GM19023 (cell line): Measurements from ENCODE around the gene HAND2.

ENCODE experiments used
- ATAC-seq: cut with Tn5 transposase; IDR thresholded peaks from one replicate; pipeline ENCODE4 v1.9.1; 2021; ENCODE audit warnings: mild to moderate bottlenecking, moderate library complexity; ENCODE audit not compliant: unreplicated experiment

The HAND2 gene

DNA sequence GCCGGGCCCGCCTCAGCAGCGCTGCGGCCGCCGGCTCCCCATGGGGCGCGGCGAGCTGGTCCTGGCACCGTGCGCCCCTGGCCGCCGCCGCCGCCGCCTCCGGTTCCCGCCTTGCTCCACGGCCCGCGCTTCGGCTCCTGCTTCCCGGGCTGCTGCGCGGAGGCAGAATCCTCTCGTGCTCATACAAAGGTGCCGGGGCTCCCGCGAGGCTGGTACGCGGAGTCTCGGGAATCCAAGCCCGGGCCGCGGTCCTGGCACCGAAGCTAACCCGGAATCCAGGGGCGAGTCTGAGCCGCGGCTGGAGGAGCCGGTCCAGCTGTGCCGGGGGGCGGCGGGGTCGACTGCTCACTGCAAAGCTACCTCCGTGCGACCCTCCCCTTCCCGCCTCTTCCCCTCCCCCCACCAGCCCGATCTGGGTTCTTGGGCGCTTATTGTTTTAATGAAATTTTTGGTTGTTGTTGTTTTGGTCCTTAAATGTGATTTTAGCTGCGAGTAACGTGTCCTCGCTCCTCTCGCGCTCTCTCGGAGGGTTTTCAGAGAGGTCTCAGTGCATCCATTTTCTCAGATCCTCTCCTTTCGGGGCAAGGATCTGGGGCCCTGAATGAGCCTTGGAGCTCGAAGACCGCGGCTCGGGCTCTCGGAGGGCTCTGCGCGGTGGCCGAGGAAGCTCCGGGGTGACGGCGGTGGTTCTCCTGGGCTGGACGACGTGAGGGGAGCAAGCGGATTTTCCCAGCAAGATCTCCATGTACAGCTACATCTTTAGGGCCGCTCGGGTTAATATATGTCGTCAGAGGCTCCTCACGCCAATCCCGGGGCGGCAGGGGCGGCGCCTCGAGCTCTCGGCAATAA is at the start of gene HAND2:
Gene HAND2 (minus strand): TSS at position 753 of the 849 bp plus-strand sequence. CDS start 940 bp downstream, outside the sequence.
- ATAC-seq = no peak

DNA sequence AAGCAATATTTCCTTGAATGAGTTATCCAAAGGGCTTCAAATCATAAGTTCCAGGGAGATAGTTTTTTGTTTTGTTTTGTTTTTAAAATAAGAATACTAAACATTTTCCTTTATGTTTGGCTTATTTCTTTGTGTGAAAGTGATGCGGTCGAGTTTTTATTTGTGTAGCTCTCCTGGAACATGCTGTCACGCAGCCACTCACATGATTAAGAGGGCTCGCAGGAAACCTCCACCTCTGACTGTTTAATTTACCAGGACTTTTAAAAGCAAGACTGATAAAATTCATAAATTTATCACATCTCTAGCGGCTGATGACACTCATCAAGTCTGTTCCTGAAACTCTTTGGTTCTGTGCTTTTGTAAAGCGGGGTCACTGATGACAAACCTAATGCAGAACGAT is 48.9 kb upstream of the HAND2 start:
- ATAC-seq = no peak

DNA sequence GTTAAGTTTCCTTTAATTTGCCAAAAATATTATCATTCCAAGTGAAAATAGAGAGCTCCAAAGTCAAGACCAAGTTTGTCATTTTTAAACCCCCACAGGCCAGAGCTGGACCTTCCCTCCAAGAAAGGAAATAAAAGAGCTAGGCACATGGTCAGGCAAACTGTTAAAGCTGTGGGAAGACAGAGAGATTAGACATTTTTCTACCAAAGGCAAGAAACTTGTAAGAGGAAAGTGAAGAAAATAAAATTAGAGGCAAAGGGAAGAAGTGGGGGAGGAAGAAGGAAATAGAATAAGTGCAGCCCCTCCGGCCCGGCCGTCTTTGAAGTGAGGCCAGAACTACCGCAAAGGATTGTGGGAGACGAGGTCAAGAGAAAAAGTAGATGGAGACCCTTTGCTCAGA is 47.9 kb upstream of the HAND2 start:
- no peak for ATAC-seq

DNA sequence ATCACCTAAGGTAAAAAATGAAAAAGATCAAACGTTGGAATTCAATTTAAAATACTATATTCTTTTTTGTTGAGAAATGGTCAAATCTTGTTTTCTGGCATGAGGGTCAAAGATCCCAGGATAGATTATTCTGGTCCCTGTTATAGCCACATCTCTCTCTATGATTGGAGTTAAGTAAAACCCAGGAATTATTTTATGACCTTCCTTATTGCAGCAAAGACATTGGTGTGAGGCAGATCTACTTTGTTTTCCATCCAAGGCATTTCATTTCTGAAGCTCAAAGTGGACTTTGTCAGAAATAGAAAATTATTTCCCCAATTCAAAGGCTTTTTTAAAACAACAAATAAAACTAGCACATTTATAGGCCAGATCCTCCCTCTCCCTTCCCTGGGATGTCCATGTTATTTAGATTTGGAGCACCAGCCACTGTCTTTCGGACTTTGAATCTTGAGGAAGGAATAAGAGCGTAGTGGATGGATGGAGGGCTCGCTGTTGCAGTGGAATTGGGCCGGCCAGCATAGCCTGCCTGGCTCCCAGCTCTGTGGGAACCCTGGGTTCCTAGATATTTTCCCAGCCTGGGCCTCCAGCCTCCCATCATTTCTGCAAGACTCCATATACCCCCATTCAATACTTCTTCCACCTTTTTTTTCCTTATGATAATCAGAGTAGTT is 45.6 kb upstream of the HAND2 start:
- ATAC-seq = no peak

DNA sequence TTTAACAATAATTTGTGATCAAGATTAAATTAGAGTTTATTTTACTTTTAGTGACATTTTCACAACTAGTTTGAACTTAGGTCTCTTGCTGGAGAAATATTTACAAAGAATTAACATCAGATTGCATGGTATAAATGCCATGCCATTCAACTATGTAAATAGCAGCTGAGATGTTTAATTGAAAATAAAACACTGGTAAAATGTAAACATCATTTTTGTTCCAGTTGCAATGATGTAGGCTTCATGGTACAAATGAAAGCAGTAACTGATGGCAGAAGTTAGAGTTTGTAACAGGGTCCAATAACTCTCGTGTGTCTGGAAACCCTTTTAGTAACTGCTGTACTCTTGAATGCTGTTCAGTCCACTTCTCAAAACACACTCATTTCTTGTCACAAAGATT is 43.7 kb upstream of the HAND2 start:
- no peak for ATAC-seq

DNA sequence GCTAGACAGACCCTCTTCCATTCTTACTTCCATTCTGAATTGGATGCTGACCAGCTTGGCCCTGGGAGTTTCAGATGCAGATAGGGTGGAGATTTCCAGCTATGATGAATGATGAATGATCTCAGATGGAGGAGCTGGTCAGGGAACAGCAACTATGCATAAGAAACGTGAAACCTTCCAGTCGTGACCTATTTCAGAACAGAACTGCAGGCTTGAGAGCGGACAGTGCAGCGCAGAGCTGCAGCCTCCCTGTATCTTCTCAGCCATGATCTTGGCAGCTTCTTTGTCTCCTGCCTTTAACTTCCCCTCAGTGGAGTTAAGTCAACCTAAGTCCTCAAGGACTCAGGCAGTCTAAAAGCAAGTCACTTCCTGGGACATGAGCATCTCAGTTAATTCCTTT is 43.3 kb upstream of the HAND2 start:
- ATAC-seq = no peak

DNA sequence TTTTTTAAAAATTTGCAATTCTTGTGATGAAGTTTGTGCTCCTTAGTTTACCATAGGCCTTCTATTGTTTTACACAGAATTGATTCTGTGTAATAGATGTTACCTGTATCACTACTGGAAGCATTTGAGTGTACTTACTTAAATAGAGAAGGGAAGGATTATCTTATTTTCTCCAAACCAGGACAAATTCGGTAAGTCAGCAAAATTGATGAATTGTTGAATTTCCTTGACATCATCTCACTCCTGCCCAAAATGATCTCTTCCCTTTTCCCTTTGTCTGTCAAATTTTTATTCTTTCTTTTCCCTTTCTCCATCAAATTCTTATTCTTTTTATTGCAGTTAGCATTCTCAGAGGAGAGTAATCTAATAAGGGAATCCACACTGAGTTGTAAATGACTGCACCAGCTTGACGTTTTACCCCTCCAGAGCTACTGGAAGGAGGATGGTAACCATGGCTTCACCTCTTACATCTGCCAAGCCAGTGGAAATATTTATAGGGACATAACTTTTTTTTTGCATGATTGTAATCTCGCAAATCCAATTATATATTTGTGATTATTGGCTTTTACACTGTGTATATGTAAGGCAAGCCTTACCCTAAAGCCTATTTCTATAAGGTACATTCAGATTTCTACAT is 42.6 kb upstream of the HAND2 start:
- ATAC-seq = no peak

DNA sequence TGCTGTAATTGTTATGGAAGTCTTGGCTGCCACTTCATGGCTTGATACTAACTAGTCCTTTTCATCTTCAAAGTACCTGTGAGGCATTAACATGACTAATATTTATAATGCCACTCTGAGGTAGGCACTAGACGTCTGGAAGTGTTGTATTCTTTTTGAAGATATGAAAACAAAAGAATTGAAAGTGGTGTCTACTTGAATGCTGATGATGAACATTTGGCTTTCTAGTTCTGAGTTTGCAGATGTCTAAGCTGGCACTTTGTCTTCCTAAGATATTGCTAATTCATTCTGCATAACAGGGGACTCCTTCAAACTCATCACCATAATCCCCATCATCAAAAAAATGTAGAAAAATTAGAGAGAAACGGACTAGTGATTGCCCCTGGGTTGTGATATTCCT is 41.6 kb upstream of the HAND2 start:
- no peak for ATAC-seq

DNA sequence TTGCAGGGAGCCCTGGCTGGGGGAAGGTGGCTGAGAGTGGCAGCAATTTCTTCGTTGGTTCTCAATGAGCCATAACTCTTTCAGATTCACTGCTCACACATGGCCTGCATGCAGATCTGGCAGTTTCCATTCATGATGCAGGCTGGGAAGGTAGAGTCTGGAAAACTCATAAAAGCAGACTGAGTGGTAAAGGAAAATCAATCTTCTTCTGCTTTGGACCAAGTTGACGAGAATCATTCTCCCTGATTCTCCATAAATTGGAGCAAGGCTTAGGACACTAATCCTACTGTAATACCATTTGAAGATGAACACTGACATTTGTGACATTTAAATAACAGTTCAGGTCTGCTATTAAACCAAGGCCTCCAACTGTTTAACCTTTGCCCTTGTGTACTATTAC is 35.3 kb upstream of the HAND2 start:
- ATAC-seq = no peak

DNA sequence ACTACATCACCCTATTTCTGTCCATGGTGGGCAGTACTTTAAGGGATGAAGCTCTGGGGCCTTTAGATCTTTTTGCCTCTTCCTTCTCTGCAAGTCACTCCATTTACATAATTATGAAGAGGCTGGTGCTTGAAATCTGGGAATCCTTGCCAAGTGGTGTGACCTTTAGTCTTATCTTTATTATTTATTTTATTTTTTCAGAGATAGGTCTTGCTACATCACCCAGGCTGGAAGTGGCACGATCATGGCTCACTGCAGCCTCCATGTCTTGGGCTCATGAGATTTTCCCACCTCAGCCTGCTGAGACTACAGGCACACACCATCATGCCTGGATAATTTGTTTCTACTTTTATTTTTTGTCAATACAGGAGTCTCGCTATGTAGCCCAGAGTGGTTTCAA is 34.4 kb upstream of the HAND2 start:
- ATAC-seq = no peak

DNA sequence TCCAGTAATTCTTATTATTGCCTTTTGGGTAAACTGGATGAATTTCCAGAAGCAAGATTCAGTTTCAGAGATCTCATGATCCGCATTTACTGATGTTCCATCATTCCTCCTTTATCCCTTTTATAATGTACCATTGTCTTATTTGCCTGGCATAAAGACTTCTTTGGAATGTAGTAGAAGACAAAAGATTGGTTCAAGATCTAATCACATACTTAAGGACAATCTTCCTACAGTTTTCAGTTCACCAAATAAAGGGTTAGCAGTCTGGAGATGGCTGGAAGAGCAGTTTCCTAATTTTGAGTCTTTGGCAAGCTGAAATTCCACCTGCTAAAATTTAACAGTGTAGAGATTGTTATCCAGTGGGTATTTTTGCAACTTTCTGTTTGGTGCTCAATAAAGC is 30.9 kb upstream of the HAND2 start:
- ATAC-seq = no peak

DNA sequence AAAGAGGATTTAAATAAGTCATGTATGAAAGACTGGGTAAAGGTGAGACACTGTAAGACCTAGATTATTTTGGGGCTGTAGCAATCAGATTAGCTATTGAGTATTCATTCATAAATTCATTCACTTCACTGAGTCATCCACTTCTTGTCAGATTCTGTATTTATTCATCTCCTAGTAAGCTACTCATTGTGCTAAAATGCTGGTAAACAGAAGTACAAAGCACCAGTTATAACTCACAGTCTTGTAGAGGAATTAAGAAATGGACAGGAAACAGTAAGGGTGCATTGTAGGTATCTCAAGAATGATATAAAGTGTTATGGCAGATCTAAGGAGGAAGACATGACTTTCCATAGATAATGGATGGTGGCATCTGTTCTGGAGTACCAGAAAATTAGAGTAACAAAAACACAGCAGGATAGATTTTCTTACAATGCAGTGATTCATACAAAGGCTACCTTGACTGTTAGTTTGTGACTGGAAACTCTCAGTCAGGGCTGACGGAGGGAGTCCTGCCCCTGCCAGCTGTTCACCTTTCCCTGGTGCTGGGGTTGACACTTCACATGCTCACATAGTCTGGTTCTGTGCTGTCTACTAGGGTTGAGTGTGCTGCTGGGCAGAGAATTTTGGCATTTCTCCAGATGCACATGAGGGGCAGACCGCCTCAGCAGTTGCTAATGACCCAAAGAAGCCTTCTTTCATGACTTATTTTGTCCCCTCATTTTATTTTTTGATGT is 26.5 kb upstream of the HAND2 start:
- ATAC-seq = no peak

DNA sequence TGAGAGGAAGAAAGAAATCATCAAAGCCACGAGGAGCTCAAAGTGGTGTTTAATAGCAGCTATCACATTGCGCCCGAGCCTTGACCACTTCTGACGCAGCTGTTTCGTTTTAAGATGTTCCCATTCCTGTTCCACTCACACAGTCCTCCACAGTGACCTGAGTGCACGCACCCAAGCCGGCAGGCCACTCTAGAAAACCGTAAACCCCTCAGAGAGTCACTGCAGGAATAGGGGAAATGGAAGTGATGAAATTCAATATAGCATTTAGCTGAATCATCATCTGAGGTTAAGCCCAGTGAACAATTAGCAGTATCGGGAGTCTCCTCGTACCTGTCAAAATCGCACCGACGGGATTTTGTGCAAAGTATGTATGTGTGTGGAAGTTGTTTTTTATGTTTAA is 17.9 kb upstream of the HAND2 start:
- ATAC-seq = no peak

DNA sequence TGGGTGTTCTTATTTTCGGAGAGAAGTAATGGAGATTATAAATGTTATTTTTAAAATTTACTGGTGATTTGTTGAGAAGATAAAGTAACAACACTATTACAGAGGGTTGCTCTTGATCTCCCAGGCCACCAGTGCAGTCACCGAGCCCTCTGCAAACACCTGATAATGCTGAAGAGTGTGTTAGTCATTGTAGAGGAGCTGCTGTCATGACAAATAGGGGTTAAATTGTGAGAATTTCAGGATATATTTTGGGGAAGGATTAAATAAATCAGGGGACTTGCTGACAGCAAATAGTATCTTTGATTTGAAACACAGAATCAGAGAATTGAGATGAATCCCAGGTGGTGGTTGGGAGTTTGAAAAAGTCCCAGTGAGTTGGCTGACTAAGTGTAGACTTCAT is 16.7 kb upstream of the HAND2 start:
- ATAC-seq = no peak

DNA sequence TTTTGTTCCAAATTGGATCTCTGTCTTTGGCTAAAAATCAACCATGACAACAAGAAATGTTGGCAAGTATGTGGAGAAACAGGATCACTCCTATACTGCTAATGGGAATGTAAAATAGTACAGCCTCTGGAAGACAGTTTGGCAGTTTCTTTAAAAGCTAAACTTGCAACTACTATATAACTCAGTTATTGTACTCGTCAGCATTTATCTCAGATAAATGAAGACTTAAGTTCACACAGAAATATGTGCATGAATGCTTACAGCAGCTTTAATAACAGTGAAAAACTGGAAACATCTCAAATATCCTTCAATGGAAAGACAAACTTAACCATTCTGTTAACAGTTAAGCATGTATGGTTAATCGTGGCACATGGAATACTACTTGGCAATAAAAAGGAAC is 15.4 kb upstream of the HAND2 start:
- no peak for ATAC-seq

DNA sequence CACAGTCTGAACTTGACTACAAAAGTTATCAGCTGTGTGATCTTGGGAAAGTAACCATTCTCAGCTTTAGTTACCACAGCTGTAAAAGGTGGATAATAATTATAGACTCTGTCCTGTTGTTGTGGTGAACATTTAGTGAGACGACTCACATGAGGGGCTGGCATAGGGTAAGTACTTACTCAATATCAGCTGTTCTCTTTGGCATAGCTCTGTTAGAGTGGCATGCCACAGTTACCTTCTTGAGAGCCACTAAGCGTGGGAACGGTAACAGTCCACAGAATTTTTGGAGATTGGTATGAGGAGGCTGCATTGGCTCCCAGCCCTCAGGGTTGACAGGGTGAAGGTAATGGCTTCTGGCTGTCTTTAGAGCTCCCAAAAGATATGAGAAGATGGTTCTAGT is 13.2 kb upstream of the HAND2 start:
- no peak for ATAC-seq

DNA sequence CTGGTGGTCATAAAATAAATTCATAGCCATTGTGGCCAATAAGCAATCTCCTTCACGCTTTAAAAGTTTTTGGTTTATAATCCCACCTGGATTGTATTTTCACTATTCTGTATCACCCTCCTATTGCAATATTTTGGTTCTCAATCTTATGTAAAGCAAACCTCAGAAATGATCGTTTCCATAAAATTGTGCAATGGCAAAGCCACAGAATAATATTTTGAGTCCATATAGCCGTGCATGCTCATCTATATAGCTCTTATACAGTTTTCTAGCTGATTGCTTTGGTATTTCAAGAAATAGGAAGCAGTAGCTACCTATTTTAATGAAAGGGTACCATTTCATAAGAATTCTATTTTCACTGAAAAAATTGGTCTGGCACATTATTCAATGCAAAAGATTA is 10.0 kb upstream of the HAND2 start:
- no peak for ATAC-seq

DNA sequence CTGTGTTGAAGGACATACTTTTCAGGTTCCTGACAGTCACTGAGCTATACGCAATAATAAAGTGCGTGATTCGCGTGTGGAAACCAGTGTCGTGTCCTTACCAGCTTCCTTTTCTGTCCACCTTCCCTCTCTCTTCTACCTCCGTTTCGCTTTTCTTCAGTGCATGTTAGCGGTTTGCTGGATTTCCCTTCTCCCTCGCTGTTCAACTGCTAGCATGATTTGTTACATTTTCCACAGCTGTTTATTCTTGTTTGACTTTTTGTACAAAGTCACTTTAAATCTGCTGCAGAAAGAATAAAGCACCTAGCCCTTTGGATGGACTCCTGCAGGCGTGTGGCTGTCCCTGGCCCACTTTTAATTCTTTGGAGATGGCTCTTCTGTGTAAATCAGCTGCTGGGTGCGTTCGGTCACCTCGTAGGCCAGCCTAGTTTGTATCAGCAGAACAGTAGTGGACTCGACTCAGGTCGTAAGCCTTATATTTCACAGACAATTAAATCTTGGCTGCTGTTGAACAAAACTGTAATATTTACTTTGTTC is 8.9 kb upstream of the HAND2 start:
- no peak for ATAC-seq

DNA sequence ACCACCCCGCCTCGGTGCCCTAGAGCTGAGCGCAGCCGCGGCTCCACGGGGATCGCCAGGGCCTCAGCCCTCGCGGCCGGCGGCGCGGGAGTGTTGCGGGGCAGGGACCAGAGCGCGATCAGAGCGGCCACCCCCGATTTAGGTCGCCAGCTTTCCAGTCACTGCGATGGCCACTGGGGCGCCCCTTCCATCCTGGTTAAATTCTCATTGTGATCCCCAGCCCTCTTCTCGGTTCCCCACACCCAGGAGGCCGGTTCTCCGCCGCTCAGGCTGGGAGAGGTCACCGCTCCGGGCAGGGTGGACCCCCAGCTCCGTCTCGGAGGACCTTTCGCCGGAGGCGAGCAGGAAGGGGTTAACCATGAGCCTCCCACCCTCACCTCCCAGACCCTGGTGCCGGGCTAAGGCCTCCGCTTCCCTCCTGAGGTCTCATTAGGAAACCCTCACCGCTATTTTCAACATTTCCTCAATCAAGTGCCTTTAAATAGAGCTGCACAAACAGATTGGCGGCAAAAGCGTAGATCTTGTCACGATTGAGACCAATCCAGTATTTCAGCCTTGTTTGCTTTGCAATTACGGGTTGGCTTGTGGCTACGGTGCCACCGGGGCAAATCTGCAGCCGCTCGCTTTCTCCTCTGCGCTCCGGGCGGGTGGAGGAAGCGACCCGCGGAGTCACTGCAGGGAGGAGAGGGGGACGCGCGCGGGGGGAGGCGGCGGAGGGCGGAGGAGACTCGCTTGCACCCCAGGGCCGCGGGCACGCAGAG is 8.3 kb upstream of the HAND2 start:
- no peak for ATAC-seq

DNA sequence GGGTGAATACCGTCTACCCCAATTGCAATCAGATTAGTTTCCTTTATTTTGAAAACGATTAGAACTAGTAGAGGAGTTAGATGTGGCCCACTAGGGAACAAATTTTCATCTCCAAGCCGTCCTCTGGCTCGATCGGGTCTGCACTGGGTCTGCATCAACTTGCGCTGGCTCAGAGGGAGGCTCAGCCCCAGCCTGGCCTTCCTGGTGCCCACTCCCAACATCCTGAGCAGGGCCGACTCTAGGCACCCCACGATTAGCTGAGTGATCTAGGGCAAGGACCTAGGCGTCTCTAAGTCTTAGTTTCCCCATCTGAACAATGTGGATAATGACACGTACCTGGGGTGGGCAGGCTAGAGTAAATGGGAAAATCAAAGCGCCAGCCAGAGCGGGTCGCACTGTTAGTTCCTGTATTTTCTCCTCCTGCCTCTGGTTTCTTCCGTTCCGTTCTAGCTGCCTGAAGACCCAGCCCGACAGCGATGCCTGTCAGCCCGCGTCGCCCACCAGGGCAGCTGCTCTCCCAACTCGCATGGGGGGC is 7.7 kb upstream of the HAND2 start:
- no peak for ATAC-seq
